ENCODE measurements around the gene GUCA1A. TPM values are rescaled to one million over a fixed set of nuclear protein-coding genes. Genes with fewer than 3 reads are reported as not detected.
"Not testable (repeated sequence)": the region's sequence is repeated elsewhere in the genome, so short reads cannot be mapped to it uniquely, and the experiment has no call there.

Gene GUCA1A
- total RNA-seq, 1 donor from 2014 or later = 0.20 TPM

DNA sequence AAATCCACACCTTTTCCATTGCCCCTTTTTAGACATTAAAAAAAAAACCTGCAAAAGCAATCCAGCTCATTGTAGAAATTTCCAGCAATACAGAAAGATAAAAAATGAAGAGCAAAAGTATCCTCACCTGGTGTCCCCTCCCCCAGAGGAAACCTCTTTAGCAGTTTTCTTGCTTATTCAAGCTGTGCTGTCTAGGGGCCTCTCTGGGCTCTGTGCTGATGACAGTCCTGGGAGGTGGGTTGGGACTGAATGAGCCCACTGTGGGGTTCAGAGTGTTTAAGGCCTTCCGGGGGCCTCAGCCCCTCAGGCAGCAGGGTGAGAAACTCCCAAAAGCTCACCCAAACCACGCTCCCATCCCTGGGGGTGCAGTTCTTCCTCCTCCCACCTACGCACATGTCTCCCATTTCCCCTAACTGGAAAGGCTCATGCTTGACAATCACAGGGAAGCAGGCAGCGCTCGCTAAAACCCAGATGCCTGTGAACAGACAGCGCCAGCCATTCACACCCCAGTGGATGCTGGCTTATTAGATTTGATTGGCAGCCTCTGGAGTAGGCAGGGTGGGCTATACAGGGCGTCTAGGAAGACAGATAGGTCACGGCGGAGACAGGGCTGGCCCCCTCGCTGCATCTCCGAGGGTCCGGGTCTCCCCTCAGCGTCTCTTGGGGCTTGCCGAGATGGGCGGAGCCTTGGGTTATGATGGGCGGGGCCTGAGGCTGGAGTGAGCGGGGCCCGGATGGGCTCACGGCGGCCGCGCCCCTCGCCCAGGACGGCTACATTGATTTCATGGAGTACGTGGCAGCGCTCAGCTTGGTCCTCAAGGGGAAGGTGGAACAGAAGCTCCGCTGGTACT lies 4.6 kb downstream of the GUCA1A start:
- no peak for DNase-seq

DNA sequence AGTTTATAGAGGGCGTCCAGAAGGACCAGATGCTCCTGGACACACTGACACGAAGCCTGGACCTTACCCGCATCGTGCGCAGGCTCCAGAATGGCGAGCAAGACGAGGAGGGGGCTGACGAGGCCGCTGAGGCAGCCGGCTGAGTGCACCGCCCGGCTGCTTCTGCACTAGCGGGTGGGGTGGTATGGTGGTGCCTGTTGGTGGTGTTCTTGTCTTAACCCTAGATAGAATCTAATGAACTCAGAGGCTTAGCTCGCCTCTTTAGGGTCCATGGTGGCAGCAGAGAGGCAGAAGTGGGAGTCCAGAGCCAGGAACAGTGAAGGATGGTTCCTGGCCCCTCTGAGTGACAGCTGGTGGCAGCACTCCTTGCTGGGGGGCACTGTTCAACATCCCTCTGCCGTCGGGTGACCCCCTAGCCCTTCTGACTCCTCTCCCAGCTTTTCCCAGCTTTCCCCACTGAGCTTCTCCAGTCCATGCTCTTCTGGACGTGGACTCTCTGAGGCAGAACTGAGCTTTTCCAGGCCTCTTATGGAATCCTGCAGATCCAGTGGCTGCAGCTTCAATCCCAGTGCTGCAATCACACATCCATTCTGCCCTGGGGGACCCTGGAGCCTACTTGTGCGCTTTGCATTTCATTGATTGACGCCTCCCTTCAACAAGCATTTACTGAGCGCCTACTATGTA lies 6.2 kb downstream of the GUCA1A start:
- DNase-seq = no peak

DNA sequence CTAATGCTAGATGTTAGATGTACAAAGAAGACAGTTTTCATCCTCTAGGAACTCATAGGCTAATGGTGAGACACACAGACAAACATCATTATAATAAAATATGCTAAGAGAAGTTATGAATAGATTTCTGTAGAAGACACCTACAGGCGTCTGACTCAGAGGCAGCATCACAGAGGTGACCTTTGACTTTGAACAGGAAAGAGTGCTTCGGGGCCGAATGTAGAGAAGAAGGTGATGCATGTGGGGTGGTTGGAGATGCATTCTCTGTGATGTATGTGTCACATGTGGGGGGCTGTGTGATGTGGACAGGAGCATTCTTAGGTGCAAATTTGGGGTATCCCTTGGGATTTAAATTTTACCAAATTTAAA lies 6.8 kb downstream of the GUCA1A start:
- no peak for DNase-seq

DNA sequence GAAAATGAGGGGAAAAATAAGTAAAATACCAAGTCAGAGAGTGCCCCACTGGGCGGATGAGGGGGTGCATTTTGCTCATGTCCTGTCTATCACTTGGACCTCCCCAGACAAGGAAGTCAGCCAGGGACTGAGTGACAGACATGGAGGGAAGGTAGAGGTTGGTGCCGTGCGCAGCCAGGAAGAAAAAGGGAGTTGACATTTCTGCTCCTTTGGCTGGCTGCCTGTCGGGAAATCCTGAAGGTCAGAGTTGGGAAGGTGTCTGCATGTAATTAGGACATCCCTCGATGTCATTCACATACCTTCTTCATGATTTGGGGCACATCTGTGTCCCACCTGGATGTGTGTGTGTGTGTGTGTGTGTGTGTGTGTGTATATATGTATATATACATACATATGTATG lies 8.9 kb downstream of the GUCA1A start:
- DNase-seq = no peak

DNA sequence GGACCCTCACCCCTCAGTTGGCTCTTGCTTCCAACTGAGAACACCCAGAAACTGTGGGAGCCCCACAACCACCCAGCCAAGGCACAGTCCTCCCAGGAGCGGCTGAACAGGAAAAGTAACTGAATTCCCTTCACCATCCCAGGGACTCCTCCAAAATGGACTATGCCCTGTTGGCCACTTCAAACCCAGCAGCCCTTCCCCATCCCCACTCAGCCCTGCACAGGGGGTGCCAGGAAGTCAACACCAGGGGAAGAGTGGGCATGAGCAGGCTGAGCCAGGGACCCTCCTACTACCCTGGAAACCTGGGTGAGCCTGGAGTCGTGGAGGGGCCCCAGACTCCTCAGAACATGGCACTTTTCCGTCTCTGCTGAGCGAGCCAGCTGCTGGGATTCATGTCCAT lies 11.3 kb downstream of the GUCA1A start:
- no peak for DNase-seq

DNA sequence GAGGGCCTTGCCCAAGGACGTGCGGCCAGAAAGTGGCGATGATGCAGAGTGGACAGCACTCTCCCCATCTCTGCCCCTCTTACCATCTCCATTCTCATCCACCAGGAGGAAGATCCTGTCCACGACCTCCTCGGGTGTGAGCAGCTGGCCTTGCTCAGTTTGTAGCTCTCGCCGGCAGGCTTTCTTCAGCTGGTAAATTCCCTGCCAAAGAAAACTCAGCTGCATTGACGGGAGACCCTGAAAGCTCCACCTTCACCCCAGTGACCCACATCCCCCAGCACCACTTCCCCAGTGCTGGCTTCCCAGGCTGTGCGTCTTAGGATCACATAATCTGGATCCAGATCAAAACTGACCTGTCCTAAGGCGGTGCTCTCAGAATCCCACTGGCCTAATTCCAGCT lies 12.4 kb downstream of the GUCA1A start:
- DNase-seq = no peak

DNA sequence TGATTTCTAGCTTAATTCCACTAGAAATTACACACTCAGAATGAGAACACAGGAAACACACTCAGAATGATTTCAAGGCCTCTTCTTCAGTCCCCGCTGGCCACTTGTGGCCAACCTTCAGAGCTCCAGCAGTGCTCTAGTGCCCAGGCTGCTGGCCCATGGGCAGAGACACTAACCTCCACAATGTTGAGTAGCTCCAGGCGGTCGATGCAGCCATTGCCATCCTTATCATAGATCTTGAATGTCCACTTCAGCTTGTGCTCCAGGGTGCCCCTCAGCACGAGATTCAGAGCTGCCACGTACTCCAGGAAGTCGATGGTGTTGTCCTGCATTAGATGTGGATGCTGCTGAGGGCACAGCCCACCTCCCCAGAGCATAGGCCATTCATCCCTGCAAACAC lies 15.2 kb downstream of the GUCA1A start:
- DNase-seq = no peak

DNA sequence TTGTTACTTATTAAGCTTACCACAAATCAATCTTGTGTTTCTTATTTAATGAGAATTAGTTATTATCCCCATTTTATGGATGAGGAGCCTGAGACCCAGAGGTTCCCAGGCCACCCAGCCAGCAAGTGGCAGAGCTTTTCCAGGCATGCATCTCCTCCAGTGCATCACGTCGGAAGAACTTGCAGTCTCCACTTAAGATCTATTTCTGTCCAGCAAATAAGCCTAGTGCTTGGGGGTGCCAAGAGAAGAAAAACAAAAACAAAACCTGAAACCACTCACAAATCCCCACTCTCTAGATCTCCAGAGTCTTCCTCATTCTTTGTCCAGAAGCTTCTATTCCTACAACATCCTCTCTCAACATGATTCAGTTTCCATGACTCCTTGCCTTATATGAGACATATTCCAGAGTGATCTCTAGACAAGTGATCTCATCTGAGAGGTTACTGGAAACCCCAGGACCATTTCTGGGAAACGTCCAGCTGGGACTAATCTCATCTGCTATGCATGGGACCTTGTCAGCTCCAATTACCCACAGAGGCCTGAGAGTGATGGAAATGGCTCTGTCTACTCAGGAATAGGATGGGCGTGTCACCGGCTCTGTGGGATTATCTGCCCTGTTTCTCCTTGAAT lies 17.5 kb downstream of the GUCA1A start:
- no peak for DNase-seq

DNA sequence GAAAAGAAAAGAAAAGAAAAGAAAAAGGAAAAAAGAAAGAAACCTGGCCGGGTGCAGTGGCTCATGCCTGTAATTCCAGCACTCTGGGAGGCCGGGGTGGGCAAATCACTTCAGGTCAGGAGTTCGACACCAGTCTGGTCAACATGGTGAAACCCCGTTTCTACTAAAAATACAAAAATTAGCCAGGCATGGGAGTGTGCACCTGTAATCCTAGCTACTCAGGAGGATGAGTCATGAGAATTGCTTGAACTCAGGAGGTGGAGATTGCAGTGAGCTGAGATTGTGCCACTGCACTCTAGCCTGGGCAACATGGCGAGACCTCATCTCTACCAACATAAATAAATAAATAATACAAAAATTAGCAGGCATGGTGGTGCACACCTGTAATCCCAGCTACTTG lies 19.2 kb downstream of the GUCA1A start:
- not testable (repeated sequence) for DNase-seq

DNA sequence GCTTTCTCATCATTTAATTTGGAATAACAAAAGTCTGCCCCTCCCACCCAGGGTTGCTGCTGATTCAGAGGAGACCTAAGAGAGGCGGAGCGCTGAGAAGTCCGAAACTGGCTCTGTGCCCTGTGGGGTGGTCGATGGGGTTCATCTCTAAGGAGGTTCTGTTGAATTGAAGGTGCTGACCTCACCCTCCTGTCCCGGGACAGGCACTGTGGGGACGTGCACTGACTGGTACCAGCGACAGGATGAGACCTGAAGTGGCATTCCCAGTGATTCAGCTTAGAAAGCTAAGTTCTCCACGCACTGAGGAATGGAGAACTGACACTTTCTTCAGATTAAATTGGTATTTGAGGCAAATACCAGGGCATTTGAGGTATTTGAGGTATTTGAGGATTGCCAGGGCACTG lies 20.3 kb downstream of the GUCA1A start:
- DNase-seq = no peak

DNA sequence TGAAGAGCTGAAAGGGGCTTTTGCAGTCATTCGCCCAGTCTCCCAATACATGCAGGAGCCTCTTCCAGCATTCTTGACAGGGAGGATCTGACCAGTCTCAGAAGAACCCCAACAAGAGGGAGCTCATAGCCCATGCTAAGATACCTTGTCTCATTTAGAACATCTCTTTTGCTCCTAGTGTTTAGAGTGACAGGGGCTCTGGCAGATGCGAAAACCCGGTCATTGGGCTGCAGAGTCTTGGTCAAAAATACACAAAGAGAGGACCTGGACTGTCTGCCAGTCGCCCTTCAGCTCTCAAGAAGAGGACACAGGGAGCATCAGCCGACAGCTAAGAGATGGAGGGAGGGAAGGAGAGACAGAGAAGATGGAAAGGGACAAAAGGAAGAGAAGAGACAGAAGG lies 20.9 kb downstream of the GUCA1A start:
- no peak for DNase-seq

DNA sequence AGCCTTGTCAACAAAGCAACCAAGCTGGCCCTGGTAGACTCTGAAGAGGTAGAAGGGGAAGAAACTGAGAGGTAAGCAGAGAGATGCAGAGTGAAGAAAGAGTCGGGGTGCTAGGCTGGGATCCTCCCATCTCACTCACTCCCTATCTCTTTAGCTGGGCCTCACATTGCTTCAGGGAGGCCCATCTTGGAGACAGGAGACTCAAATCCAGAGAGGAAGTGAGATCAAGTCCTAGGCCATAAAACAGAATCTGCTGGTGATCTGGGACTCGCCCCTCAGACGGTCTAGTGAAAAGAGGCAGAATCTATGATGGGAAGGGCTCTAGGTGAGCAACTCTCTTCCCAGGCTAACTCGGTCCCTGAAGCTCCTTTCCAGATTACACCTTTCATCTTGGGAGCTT lies 22.3 kb downstream of the GUCA1A start:
- no peak for DNase-seq

DNA sequence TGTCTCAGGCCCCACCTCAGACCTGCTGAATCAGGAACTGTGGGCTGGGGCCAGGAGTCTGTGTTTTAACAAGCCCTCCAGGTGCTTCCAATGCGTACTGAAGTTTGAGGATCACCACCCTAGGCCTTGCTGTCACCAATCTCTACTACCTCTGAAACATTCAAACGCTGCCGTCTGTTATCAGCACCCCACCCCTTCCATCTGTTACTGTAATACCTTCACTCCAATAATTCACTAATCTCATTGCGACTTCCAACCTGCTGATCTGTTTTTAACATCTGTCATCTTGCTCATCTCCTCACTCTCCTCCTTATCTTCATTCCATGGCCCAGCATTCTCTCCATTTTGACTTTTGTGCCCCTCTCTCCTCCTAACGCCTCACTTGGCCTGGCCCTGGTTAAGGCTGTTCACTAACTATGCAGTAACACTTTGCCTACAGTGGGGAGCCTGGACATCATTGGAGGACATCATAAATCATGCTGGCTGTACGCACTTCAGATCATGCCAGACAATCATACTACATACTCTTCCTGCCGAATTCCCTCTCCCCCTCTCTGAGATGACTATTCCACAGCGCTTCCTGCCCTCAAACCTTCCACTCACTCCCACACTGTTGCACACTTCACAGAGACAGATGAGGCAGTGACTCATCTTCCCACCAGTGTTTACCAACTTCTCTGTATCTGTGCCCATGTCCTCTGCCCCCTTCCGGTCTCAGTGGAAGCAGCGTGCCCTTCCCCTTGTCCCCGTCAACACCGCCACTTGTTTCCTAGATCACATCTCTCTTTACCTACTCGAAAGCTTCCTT lies 24.6 kb downstream of the GUCA1A start:
- no peak for DNase-seq

DNA sequence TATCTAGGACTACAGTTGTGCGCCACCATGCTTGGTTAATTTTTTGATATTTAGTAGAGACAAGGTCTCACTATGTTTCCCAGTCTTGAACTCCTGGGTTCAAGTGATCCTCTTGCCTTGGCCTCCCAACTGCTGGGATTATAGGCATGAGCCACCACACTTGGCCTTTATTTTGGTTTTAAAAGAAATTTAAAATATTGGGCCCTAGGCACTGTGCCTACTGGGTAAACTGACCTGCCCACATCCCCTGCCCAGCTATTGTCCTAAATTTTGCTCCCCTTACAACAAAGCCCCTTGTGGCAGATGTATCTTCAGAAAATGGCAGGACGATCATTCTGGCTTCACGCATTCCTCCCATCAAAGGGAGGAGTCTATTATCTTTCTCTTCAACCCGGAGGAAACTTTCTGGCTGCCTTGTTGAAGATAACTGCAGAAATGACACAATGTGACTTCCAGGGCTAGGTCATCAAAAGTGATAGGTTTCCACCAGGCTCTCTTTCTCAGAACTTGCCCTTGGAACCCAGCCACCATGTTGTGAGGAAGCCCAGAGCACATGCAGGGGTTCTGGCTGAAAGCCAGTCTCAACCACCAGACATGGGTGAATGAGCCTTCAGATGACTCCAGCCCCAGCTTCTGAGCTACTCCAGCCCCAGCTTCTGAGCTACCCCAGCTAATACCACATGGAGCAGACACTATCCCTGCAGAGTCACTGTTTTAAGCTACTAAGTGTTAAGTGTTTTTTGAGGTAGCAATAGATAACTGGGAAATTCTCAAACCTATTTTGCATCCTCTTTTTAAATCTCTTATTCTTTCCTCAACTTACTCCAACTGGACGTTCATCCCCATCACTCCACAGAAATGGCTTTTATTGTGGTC lies 26.2 kb downstream of the GUCA1A start:
- DNase-seq = no peak

DNA sequence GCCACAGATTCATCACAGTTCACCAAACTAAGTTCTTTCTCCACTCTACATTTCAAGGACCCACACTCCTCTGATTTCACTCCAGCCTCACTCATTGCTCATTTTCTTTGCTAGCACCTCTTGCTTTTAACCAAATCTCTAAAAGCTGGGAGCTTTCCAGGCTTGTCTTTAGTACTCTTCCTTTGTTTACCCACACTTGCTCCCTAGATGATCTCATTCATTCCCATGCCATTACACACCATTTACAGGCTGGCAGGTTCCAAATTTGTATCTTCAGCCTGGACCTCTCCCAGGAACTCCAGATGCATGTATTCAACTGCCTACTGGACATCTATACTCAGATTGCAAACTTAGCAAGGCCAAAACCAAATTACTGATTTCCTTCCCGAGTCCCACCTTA lies 26.9 kb downstream of the GUCA1A start:
- no peak for DNase-seq

DNA sequence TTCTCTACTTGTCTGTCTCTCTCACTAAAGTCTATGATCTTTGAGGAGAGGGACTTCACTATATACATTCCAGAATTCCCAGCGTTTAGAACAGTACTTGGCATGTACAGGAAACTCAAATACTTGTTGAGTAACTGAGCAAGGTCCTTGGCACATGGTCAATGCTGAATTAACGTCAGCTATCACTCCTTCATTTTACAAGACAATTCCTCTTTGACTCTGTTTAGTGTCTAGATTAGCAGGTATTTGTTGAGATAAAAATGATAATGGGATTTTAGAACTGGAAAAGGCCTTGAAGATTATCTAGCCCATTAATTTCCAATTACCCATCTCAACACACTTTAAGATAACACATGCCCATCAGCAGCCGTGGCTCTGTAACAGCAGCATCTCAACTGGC lies 28.2 kb downstream of the GUCA1A start:
- DNase-seq = no peak

DNA sequence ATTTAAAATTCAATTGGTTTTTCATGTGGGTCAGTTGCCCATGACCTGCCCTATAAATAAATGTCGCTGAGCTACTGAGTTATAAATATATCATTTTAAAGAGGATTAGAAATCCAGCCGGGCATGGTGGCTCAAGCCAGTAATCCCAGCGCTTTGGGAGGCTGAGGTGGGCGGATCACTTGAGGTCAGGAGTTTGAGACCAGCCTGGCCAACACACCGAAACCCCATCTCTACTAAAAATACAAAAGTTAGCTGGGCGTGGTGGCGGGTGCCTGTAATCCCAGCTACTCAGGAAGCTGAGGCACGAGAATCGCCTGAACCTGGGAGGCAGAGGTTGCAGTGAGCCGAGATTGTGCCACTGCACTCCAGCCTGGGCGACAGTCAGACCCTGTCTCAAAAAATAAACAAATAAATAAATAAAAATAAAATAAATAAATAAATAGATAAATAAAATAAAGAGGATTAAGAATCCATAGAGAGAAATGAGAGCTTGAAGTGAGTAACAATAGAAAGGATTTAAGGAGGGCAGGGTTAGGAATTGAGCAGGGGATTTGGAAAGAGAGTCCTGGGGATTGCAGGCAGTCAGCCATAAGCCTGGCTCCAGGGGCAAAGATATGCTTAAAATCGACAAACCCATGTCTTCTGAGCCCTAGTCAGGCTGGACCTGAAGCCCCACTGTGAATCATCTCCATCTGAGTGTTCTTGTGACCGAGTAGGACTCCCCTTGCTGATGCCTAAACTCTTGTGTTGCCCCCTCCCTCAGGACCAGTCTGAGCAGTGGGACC lies 29.2 kb downstream of the GUCA1A start:
- not testable (repeated sequence) for DNase-seq

DNA sequence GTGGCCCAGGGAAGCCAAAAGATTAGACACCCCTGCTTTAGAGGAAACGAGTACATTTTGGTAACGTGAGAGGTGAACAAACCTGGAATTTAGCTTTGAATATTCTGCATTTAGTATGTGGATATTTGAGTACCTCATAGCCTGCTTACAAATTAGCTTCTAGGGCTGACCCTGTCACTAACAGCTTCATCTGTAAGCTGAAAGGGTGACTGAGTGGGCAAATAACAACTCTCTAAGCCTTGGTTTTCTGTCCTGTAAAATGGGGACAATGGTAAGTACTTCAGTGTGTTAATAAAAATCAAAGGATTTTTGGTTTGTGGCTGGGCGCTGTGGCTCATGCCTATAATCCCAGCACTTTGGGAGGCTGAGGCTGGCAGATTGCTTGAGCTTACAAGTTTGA lies 30.0 kb downstream of the GUCA1A start:
- DNase-seq = no peak

DNA sequence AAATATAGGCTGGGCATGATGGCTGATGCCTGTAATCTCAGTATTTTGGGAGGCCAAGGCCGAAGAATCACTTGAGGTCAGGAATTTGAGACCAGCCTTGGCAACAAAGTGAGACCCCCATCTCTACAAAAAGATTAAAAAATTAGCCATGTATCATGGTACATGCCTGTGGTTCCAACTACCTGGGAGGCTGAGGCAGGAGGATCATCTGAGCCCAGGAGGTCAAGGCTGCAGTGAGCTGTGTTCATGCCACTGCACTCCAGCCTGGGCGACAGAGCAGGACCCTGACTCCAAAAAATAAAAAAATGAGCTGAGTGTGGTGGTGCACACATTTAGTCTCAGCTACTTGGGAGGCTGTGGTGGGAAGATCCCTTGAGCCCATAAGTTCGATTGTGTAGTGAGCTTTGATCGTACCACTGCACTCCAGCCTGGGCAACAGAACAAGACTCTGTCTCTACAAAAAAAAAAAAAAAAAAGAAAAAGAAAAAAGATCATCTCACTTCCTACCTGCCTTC lies 31.7 kb downstream of the GUCA1A start:
- DNase-seq = no peak

DNA sequence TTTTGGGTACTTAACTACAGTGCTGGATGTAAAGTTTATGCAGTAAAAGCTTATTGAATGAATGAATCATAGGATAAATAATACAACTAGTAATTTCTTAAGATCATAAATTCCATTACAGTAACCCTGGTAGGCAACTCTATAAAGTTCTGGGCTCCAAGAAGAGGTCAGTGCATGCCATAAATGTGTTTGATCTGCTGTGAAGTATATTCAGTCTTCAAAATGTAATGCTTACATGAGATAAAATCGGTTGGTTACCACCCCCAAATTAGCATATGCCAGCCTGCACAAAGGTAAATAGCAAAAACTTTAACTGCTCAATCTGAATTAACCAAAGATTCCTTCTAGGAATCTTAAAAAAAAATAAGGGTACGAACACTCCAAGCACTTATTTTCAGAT lies 34.4 kb downstream of the GUCA1A start:
- DNase-seq = not testable (repeated sequence)

DNA sequence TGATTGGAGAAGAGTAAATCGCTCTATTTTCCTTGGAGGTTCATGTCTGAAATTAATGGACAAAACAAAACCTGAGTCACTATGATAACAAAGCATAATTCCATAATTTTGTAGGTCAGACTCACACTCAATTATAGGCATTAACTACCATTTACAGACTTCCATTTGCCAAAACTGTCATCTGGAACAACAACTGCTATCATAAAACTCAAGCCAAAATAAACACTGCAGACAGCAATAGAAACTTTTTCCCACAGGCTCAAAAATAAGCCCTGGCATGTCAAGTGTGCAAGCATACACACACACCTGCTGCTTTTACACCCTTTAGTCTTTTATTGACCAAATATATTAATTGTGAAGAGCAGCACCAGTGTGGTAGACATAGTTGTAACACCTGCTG lies 37.4 kb downstream of the GUCA1A start:
- DNase-seq = no peak

Data from skin of body (tissue), 2 donors.